ENCODE data around the gene ANGPTL8. TPM values are rescaled to one million over a fixed set of nuclear protein-coding genes. Genes with fewer than 3 reads are reported as not detected.
A peak's percentile ranks its signal among the peaks of the same experiment; 100 is the strongest.

Gene ANGPTL8
- total RNA-seq, 2 donors from 2014 or later = 1.3 TPM; not detected in 1

GRCh38 chr19:11242025-11242424, 2.6 kb downstream of the ANGPTL8 start:
- Histone ChIP-seq H3K4me1 (peaks cover 0 to 14% of the 10 kb centered on the region in 2 donors), H3K27ac (no peak overlapping the region)
- DNase-seq (ENCODE audit: low spot score) = no peak

GRCh38 chr19:11242864-11243797, 3.7 kb downstream of the ANGPTL8 start:
- TF ChIP-seq CTCF (IDR thresholded peaks at IDR 0.05) = peak; percentile 84 to 90
- Histone ChIP-seq H3K9me3 (no peaks in the 10 kb centered on the region), H3K4me3 (no peak overlapping the region), H3K36me3 (peaks cover 25% of the 10 kb centered on the region), H3K27me3 (no peaks in the 10 kb centered on the region), H3K4me1 (peaks cover 0 to 25% of the 10 kb centered on the region in 2 donors), H3K27ac (peak overlapping the region; percentile 46 to 67)
- peak; percentile 93 for DNase-seq (ENCODE audit: low spot score)

More at GRCh38 chr19:11242025-11242424, 2.6 kb downstream of the ANGPTL8 start:
- Histone ChIP-seq H3K36me3 (peaks cover 25% of the 10 kb centered on the region), H3K4me3 (no peak overlapping the region), H3K9me3 (no peaks in the 10 kb centered on the region), H3K27me3 (no peaks in the 10 kb centered on the region)
- TF ChIP-seq CTCF (IDR thresholded peaks at IDR 0.05) = no peak

GRCh38 chr19:11243798-11244169, 4.4 kb downstream of the ANGPTL8 start:
- Histone ChIP-seq H3K4me3 (no peak overlapping the region), H3K27me3 (no peaks in the 10 kb centered on the region), H3K36me3 (peaks cover 25% of the 10 kb centered on the region), H3K27ac (peak overlapping the region; percentile 46 to 67), H3K9me3 (no peaks in the 10 kb centered on the region), H3K4me1 (peaks cover 0 to 28% of the 10 kb centered on the region in 2 donors)
- no peak for DNase-seq (ENCODE audit: low spot score)
- TF ChIP-seq CTCF (IDR thresholded peaks at IDR 0.05) = no peak

- no peaks in the 10 kb centered on the region for H3K9me3 ChIP-seq
- H3K36me3 ChIP-seq = peaks cover 18% of the 10 kb centered on the region
- H3K27ac ChIP-seq = peak overlapping the region in 1 of 2 donors; percentile 31
- H3K4me3 ChIP-seq = no peak overlapping the region
- H3K4me1 ChIP-seq = peaks cover 0 to 28% of the 10 kb centered on the region in 2 donors
- no peak for DNase-seq (ENCODE audit: low spot score)
- H3K27me3 ChIP-seq = no peaks in the 10 kb centered on the region
- TF ChIP-seq CTCF (IDR thresholded peaks at IDR 0.05) = no peak
Measured at GRCh38 chr19:11244846-11245589, 5.6 kb downstream of the ANGPTL8 start.

- H3K4me1 ChIP-seq = peaks cover 0 to 30% of the 10 kb centered on the region in 2 donors
- H3K9me3 ChIP-seq = no peaks in the 10 kb centered on the region
Measured at GRCh38 chr19:11246941-11247340, 7.5 kb downstream of the ANGPTL8 start.

More at GRCh38 chr19:11246941-11247340, 7.5 kb downstream of the ANGPTL8 start:
- no peak for TF ChIP-seq CTCF (IDR thresholded peaks at IDR 0.05)
- Histone ChIP-seq H3K27me3 (no peaks in the 10 kb centered on the region), H3K36me3 (peaks cover 28% of the 10 kb centered on the region), H3K4me3 (no peak overlapping the region), H3K27ac (peak overlapping the region; percentile 58 to 78)
- DNase-seq (ENCODE audit: low spot score) = no peak

Measured in right atrium auricular region (tissue), 2 donors.